ENCODE data around the gene BRINP2.

GRCh38 chr1:177286396-177286795 is 115.6 kb downstream of the BRINP2 start:
- no peak for TF ChIP-seq POLR2A (IDR thresholded peaks at IDR 0.05)
- TF ChIP-seq CTCF (IDR thresholded peaks at IDR 0.05) = no peak

Data from right lobe of liver (tissue), 4 donors.